ENCODE results near the gene CCDC107. TPM values are rescaled to one million over a fixed set of nuclear protein-coding genes. Genes with fewer than 3 reads are reported as not detected.

The CCDC107 gene
- total and polyA plus RNA-seq, 2 of the 13 experiments (the other 11 are each of a cell fraction or from before 2014, with no cell fraction given) = 7.1 to 15.2 TPM

- TF ChIP-seq, protein P1, sequence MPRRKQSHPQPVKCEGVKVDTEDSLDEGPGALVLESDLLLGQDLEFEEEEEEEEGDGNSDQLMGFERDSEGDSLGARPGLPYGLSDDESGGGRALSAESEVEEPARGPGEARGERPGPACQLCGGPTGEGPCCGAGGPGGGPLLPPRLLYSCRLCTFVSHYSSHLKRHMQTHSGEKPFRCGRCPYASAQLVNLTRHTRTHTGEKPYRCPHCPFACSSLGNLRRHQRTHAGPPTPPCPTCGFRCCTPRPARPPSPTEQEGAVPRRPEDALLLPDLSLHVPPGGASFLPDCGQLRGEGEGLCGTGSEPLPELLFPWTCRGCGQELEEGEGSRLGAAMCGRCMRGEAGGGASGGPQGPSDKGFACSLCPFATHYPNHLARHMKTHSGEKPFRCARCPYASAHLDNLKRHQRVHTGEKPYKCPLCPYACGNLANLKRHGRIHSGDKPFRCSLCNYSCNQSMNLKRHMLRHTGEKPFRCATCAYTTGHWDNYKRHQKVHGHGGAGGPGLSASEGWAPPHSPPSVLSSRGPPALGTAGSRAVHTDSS (CRISPR knock-in tag; conservative IDR thresholded peaks at IDR 0.05) = no peak
- TF ChIP-seq PPARG (CRISPR knock-in tag; conservative IDR thresholded peaks at IDR 0.05) (0 out of 2 replicates have a peak, but pooled peaks have one; percentile 51), ZNF333 (CRISPR knock-in tag; IDR thresholded peaks at IDR 0.05; ENCODE audit: borderline replicate concordance) (no peak), NR3C1 (CRISPR knock-in tag; IDR thresholded peaks at IDR 0.05) (no peak), FOSL2 (CRISPR knock-in tag; IDR thresholded peaks at IDR 0.05) (peak; percentile 88), ZNF781 (CRISPR knock-in tag; IDR thresholded peaks at IDR 0.05; ENCODE audit: borderline replicate concordance, not compliant biosample characterization) (no peak), ZNF33B (CRISPR knock-in tag; IDR thresholded peaks at IDR 0.05) (no peak), ELF3 (CRISPR knock-in tag; IDR thresholded peaks at IDR 0.05) (peak; percentile 55), ZNF572 (CRISPR knock-in tag; IDR thresholded peaks at IDR 0.05) (no peak), TOPORS (CRISPR knock-in tag; IDR thresholded peaks at IDR 0.05) (no peak), DNMT1 (CRISPR knock-in tag; IDR thresholded peaks at IDR 0.05) (no peak), KLF13 (CRISPR knock-in tag; IDR thresholded peaks at IDR 0.05) (no peak), PLRG1 (conservative IDR thresholded peaks at IDR 0.05) (no peak), ATF7-NPFF (CRISPR knock-in tag; IDR thresholded peaks at IDR 0.05; ENCODE audit: low read depth) (no peak), NFYB (CRISPR knock-in tag; IDR thresholded peaks at IDR 0.05) (no peak), STAT6 (CRISPR knock-in tag; IDR thresholded peaks at IDR 0.05; ENCODE audit: borderline replicate concordance) (no peak), SOX6 (IDR thresholded peaks at IDR 0.05) (no peak), SOX6 (CRISPR knock-in tag; IDR thresholded peaks at IDR 0.05) (0 out of 2 replicates have a peak, but pooled peaks have one; percentile 33), SMYD3 (CRISPR knock-in tag; IDR thresholded peaks at IDR 0.05) (no peak), ZNF180 (CRISPR knock-in tag; IDR thresholded peaks at IDR 0.05; ENCODE audit: borderline replicate concordance, low read depth) (no peak)
- TF ChIP-seq, protein P2, sequence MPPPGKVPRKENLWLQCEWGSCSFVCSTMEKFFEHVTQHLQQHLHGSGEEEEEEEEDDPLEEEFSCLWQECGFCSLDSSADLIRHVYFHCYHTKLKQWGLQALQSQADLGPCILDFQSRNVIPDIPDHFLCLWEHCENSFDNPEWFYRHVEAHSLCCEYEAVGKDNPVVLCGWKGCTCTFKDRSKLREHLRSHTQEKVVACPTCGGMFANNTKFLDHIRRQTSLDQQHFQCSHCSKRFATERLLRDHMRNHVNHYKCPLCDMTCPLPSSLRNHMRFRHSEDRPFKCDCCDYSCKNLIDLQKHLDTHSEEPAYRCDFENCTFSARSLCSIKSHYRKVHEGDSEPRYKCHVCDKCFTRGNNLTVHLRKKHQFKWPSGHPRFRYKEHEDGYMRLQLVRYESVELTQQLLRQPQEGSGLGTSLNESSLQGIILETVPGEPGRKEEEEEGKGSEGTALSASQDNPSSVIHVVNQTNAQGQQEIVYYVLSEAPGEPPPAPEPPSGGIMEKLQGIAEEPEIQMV (CRISPR knock-in tag; IDR thresholded peaks at IDR 0.05; ENCODE audit: low read depth) = no peak
- TF ChIP-seq, protein P3, sequence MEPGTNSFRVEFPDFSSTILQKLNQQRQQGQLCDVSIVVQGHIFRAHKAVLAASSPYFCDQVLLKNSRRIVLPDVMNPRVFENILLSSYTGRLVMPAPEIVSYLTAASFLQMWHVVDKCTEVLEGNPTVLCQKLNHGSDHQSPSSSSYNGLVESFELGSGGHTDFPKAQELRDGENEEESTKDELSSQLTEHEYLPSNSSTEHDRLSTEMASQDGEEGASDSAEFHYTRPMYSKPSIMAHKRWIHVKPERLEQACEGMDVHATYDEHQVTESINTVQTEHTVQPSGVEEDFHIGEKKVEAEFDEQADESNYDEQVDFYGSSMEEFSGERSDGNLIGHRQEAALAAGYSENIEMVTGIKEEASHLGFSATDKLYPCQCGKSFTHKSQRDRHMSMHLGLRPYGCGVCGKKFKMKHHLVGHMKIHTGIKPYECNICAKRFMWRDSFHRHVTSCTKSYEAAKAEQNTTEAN (CRISPR knock-in tag; conservative IDR thresholded peaks at IDR 0.05) = no peak
Observed at GRCh38 chr9:35651956-35652828, 5.9 kb upstream of the CCDC107 start (continued).
